CD4-positive, alpha-beta T cell treated with Interferon alpha-2 for 1 hour (primary cell): ENCODE measurements around the gene PRKG2.

Experiments used
- DNase-seq, 2 donors: peaks; one replicate each; pipeline ENCODE4 v3.0.0-alpha.2; 2020 to 2022

The PRKG2 gene

DNA sequence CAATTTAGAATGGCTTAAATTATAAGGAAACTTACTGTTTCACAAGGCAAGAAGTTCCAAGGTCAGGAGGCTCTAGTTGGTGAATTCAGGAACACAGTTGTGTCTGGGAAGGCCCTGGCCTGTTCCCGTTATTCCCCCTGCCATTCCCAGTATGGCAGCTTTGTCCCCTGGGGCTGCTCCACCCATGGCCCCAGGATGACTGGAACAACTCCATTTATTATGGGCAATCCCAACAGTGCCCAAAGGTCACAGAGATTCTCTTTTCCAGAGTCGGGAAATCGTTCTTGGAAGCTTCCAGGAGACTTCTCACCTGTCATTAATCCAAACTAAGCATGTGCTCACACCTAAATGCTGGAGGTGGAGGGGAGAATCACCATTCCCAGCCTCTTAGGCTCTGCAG, 2.8 kb upstream of the PRKG2 start:
- no peak for DNase-seq

DNA sequence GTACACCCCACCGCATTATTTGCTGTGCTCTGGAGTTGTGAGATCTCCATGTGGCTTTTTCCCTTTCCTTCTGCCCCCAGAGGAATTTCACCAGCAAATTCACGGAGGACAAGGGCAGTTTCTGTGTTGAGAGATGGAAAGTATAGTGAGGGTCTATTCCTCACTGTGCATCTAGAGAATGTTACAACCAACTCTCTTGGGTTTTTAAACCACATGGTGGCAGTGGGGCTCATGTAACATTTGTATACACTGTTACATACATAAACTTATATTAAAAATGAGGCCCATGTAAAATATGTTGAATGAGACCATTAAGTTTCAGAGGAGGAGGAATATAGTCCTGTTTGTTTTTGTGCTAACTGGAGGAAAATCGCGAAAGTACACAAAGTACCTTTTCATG, 909 bp upstream of the PRKG2 start:
- DNase-seq = no peak

DNA sequence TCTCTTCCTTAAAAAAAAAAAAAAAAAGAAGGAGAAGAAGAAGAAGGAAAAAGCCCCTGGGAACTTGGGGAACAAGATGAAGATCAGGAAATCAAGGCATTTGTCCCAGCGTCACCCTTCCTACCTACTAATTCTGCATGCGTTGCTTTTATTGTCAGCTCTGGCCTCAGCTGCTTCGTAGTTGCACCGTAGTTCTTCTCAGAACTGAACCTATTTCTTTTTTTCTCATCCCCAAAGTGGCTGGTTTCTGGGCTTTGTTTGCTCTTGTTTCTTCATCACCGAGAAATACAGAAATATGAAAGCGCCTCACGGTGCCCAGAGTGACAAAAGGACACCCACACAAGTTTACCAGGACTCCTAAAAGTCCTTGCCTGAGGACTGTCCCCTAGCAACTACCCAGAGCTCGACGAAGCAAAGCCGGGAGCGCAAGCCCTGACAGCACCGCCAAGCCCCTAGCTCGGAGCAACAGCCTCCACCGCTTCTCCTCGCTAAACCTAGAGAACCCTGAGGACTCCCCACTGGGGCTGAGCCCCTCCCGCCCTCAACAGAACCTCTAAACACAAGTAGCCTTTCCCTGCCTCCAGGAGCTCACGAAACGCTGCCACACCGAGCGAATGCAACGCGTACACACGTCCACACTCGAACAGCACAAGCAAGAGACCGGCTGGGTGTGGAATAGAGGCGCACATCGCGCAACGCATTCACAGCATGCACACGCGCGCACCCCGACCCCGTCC, 710 bp downstream of the PRKG2 start:
- DNase-seq = no peak

DNA sequence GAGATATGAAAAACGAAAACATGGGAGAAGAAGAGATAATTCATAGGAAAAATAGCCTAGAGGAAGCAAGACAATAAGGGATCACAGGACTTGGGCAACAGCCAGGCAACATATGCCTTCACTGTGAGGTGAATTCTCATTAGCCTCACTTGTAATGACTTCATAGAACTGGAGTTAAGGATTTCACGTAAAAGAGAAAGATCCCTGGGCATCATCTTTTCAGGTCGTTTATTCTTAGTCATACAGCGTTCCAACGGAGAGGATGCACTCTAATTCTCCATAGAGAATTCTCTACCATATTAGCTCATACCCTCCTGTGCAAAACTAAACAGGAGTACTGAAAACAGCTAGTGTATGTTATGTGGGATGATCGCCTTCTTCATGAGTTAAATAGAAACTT, 1.4 kb downstream of the PRKG2 start:
- no peak for DNase-seq

DNA sequence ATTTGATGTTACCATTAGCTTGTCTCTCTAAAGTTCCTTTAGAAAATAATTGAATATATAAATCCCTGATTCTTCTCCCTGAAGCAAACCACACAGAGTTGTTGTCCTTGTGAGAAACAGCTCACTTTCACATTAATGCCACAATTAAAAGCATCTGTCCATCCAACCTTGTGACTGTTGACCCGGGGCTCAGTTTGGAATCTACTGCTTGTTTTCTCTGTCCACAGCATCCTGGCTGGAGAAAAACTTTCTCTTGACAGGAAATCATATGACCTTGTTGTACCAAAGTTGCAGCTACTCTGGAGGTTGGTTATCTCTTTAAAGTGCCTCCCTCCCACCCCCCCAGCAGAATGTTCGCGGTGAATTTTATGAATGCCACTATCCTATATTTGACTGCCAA, 3.1 kb downstream of the PRKG2 start:
- DNase-seq = no peak

DNA sequence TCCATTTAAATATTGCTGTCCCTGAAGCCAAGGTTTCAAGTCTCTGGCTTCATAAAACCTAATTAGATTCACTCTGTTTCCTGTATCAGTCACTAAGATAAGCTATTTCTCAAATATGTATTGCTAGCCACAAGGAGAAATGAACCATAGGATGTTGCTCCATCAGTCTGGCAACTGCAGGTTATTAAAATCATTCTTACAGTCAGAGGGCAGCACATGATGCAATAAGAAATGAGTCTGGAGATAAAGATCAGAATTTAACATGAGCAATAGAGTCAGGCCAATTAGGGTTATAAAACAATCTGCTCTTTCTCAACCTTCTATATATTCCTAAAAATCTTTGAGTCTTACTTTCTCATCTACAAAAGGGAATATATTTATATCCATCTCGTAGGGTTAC, 7.2 kb downstream of the PRKG2 start:
- no peak for DNase-seq

DNA sequence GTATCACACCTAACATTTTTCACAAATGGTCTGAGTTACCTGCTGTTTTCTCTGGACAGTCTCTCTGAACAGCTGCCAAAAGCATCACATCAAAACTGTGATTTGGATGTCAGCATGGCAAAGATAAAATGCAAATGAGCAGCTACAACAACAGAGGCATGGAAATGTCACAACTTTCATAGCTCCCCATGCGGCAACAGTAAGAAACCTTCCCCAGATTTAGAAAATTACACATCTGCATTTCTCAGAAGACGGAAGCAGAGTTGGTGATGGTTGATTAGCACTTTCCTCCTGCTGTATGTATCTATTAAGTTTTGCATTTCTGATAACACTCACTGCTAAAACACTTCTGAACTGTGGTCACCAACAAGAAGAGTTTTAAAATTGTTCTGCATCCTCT, 9.7 kb downstream of the PRKG2 start:
- DNase-seq = no peak

DNA sequence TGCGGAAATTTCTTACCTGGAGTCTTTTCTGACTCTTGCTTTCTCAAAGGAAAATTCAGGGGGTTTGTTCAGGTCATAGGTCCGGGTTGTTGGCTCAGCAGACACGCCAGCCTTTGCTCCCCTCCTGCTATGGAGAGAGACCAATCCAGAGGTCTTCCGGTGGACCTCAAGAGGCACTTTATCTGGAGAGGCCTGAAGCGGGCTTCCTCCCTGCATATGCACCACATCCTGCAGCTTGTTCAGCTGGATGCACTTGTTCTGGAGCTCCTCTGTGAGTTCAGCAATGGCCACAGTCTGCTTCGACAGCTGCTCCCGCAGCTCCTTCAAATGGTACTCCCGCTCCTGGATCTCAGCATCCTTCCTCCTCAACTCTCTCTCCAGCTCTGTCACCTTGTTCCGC, 10.5 kb downstream of the PRKG2 start:
- no peak for DNase-seq

DNA sequence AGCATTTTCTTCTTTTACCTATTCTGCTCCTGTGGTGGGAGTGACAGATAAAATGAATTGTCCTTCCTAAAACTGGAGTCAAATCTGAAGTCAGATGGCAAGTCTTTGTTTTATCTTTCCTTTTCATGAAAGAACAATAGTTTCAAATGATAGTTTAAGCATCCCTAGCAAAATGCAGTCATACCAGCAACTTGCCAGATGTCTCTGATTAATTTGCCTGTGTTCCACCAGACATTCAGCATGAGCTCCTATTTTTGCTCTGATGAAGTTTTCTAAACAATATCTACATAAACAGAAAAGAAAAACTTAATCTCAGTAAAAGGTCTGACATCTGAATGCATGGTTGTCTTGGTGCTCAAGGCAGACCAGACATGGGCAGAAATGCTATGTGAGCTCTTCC, 15.2 kb downstream of the PRKG2 start:
- no peak for DNase-seq

DNA sequence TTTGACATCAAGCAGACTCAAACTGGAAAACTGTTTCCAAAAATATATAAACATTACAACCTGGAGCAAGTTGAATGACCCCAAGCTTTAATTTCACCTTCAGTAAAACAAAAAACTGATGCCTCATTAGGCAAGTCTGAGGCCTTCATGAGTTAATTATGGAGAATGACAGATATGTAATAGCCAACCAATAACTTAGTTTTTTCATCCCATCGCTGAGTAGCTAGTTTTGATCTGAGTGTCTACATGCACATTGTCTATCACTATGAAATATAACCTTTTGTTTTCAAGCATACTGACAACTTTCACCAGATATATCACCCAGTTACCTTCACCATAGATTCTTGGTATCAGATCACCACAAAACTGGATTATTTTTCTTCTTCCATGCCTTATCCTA, 16.4 kb downstream of the PRKG2 start:
- DNase-seq = no peak

DNA sequence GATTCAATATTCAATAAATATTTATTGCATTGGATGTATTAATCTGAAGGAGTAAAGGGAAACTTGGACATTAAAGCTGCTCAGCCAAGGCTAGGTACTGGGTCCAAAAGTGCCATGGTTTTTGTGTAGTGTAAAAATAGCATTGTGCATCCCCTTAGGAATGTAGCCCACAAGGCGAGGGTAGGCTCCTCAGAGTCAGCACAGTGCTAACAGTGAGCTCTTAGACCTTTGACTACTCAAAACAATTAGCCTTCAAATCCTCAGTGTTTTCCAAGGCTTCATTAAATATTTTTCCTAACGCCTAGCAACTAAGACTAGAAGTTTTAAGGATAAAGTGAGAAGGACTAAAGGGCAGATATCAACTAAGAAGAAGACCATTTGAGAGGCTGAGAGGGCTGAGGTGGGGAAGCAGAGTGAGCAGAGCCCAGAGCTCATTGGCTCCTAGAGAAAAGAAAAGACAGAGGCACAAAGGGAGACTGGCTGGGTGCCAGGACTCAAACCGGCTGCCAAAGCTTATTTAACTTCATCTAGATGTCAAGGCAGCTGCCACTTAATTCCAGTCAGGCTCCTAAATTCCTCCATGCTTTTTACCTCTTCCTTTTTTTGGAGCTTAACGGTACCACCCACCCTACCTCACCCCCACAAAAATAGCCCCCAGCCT, 17.0 kb downstream of the PRKG2 start:
- DNase-seq = no peak

DNA sequence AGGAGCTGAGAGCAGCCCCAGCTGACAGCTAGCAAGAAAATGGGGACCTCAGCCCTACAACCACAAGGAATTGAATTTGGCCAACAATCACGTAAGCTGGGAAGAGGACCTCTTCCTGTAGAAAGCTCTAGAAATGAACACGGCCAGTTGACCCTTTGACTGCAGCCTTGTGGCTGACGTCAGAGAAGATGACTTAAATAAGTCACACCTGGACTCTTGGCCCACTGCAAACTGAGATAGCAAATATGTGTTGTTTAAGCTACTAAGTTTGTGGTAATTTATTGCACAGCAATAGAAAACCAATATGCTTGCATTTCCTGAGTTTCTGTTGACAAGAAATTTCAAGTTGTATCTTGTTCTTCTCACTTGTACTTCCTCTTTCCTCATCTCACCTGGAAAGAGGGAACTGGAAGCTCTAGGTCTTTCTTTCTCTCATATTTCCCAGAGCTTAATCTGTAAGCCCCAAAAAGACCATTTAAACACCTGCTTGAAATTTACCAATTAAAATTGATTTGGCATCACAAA, 18.8 kb downstream of the PRKG2 start:
- no peak for DNase-seq

DNA sequence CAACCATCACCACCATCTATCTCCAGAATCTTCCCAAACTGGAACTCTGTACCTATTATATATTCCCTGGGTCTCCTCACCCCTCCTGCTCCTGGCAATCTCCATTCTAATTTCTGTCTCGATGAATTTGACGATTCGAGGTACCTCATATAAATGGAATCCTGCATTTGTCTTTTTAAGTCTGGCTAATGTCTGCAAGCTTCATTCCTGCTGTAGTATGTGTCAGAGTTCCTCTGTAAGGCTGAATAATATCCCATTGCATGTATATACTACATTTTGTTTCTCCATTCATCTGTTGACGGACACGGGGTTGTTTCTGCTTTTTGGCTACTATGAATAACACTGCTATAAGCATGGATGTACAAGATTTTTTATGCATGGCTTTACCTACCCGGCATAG, 19.5 kb downstream of the PRKG2 start:
- DNase-seq = no peak

DNA sequence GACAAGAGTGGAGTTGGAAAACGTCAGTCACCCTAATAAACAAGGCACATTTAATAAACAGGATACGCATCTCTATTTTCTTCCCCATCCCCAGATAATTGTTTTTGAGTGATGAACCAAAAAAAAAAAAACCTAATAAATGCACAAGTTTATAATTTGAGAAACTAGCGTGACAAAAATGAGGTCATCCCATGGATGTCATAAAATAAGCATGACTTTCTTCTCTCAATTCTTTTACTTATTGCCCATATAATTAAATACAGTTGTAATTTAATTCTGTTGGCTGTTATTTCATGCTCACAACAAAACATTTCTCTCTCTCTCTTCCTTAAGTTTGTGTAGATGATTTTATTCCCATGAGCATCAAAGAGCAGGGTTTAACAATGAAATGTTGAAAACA, 20.7 kb downstream of the PRKG2 start:
- DNase-seq = no peak

DNA sequence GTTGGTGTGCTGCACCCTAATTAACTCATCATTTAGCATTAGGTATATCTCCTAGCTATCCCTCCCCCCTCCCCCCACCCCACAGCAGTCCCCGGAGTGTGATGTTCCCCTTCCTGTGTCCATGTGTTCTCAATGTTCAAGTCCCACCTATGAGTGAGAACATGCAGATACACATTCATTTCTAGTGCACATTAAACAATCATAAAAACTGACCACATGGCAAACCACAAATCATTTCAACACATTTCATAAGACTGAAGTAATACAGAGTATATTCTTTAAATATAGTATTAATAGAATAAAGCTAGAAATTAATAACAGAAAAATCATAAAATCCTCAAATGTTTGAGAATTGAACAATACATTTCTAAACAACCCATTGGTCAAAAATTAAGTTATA, 34.1 kb downstream of the PRKG2 start:
- DNase-seq = no peak

DNA sequence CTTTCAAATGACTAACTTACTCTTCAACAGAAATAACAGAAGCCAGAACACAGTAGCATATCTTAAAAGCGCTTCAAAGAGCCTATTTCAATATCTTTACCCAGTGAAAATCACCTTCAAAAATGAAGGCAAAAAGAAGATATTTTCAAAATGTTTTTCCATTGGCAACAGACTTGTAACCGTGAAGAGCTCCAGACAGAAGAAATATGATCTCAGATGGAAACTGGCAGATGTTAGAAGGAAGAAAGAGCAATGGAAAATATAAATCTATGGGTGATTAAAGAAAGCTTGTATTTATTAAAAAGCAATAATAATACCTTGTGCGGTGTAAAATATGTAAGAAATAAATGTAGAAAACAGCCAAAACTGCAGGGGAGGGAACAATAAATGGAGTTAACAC, 35.7 kb downstream of the PRKG2 start:
- no peak for DNase-seq

DNA sequence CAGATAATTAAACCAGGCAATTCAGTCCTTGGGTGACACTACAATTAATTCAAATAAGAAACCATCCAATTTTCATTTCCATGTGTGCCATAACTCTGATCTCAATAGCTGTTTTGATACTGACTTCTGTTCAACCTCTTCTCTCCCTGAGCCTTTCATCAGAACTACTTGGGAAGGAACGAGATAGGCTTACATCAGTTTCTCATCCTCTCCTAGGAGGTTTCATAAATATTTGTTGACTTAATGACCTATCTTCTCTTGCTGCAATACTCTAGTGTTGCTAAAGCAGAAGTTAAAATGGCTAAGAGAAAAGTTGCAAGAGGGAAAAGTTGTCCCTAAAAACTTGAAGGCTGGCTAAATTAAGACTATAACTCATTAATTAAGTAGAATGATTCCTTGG, 41.8 kb downstream of the PRKG2 start:
- DNase-seq = no peak

DNA sequence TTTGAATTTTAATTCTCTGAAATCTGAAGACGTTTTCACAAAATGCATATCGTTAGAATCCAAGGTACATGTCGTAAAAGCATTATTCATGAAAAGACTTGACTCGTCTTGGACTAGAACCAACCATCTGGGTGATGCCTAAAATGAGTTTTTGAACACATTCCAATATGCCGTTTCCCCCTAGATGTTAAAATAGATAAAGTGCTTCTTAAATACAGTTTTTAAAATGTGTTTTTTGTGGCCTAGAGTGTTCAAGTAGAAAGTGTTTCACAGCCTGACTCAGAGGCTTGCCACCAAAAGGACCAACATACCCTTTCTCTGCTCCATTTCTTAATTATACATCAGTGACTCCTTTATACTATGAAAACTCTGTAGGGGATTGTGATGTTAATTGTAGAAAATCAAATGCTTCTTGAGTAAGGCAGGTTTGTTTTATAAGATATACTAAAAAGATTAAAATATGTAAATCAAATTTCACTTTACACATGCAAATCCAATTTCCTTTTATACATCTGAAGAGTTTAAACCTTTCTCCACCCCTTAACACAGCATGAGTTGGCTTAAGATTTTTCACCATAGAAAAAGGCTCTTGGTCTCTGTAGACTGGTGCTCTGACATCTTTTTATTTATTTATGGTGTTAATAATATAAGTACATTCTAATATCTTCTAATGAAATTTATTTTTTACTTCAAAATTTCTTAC, 48.4 kb downstream of the PRKG2 start:
- DNase-seq = no peak

DNA sequence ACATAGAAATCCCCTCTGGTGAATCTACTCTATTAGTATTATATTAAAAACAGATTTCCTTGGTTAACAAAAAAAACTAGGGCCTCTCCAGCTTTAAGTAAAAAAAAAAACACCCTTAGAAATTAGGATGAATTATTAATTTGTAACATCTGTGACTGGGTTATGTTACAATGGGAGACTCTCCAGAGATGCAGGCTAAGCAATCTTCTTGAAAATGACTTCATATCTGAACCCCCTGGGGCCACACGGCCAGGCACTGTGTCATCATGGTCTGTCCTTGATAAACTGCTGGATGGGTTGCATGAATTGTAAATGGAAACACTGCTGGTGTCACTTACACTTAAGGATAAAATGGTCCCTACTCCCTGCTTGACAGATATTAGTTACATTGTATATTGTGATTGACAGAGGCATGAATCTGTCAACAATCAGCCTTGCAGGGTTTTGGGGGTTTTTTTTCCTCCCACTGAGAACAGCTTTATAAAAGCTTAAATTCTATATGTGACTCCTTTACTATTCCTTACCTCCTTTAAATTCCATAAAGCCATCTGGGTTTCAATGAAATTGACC, 49.1 kb downstream of the PRKG2 start:
- no peak for DNase-seq

DNA sequence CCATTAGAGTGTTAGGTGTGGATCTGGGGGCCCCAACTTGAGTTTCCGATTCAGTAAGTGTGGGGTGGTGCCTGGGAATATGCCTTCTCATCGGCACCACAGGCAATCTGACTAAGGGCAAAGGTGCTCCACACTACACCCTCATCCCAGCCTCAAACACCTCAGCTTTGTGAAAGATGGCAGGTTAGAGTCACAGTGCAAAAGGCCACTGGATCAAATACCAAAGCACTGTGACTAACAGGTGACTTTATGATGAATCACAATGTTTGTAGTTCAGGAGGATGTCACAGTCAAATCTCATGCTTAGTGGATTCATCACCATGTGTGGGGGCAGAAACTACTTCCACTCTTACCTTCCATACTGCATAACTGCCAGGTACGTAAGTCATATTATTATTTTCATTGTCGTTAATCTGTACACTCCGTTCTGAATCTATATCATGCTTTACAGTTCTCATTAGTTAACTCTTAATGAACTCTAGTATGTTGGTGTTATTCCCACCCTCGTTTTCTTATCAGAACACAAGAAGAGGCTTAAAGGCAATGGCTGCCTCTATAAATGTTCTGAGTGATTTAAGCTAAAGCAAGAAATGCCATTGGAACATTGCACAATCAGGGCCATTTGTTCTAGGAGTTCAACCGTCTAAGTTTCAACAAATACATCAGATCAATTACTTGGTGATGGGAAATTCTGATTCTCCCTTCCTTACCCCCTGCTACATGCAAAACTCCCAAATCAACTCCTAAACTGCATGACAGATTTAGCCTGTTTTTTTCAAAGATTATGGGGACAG, 50.2 kb downstream of the PRKG2 start:
- DNase-seq = no peak

DNA sequence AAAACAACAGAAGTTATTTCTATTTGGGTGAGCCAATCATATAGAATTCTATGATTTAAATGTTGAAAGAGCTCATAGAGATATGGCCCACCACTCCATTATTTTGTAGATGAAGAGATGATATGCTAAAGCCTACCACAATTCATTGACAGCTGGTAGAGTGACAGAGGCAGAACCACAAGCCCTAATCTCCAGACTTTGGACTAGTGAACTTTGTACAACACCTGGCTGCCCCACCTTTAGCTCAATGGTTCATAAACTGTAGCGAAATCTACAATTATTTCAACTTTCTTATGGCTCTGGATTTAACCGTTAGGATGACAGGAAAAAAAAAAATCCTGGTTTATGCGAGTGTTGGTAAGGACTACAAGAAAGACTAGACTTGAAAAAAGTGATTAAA, 50.9 kb downstream of the PRKG2 start:
- no peak for DNase-seq

DNA sequence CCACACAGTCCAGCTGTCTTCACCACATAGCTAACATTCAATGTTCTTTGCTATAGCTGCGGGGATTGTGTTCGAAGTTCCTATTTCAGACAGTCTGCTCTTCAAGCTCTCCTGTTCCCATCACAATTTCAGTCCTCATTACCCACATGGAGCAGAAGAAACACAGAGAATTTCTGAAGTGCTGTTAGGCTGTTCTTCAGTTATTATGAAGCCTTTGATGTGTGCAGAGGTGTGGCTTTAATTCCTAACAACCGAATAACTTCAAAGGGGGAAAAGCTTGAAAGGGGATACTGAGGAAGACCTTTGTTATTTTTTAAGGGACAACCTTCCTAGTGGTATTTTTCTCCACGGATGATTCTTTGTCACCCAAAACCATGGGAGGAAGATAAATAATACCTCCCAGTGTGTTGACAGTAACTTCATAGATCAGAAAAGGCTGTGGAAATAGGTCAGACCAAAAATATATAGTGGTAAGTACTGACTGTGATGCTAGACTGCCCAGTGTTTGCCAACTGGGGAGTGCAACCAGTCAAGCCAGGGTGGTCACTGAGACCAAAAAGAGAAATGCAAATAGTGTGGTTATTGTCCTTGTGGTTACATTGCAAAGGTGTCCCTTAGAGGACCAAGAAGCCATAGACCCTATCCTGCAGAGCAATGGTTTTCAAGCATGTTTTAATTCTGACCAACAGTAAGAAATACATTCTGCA, 52.1 kb downstream of the PRKG2 start:
- no peak for DNase-seq
